Lung (tissue), 12 donors: Measurements from ENCODE around the gene TMEM62. TPM values are rescaled to one million over a fixed set of nuclear protein-coding genes. Genes with fewer than 3 reads are reported as not detected.
"Not testable (repeated sequence)": the region's sequence is repeated elsewhere in the genome, so short reads cannot be mapped to it uniquely, and the experiment has no call there.

ENCODE experiments used
- ATAC-seq: fragments of 200-7000 bp; cut with Tn5 transposase; one replicate; pipeline ENCODE4 v1.9.1; 2020; ENCODE audit warnings: moderate number of reproducible peaks; ENCODE audit not compliant: insufficient read depth, low FRiP score
- DNase-seq, 3 donors: peaks; one replicate each; pipeline ENCODE4 v3.0.0-alpha.2; 2013 to 2017
- H3K27ac ChIP-seq, 2 donors: one replicate each; pipeline ENCODE4 v1.5.1; 2013; ENCODE audit warnings: mild to moderate bottlenecking in 2 of 2, moderate library complexity in 2 of 2, control low read depth in 1 of 2, inconsistent platforms in 1 of 2, low read depth in 1 of 2, low read length in 1 of 2
- H3K27me3 ChIP-seq, 3 donors: one replicate each; pipeline ENCODE4 v1.5.1; 2013; ENCODE audit warnings: low read length in 2 of 3; ENCODE audit not compliant: control insufficient read depth in 3 of 3, insufficient read depth in 3 of 3
- H3K36me3 ChIP-seq, 4 donors: one replicate each; pipeline ENCODE4 v1.5.1; 2013; ENCODE audit warnings: low read length in 4 of 4, mild to moderate bottlenecking in 1 of 4, moderate library complexity in 1 of 4; ENCODE audit not compliant: control insufficient read depth in 4 of 4, insufficient read depth in 4 of 4
- H3K4me1 ChIP-seq, 5 donors: one replicate each; pipeline ENCODE4 v1.5.1; 2013; ENCODE audit warnings: low read length in 5 of 5, mild to moderate bottlenecking in 2 of 5, moderate library complexity in 1 of 5; ENCODE audit not compliant: control insufficient read depth in 5 of 5, insufficient read depth in 5 of 5
- H3K4me3 ChIP-seq: one replicate; pipeline ENCODE4 v1.5.1; 2013; ENCODE audit warnings: mild to moderate bottlenecking, control low read depth, moderate library complexity
- H3K9ac ChIP-seq, 2 donors: one replicate each; pipeline ENCODE4 v1.5.1; 2013; ENCODE audit warnings: low read length in 2 of 2, control low read depth in 1 of 2; ENCODE audit not compliant: insufficient read depth in 1 of 2
- H3K9me3 ChIP-seq, 4 donors: one replicate each; pipeline ENCODE4 v1.5.1; 2013; ENCODE audit warnings: low read length in 3 of 4, mild to moderate bottlenecking in 1 of 4, moderate library complexity in 1 of 4; ENCODE audit not compliant: control insufficient read depth in 4 of 4, insufficient read depth in 3 of 4
- CTCF ChIP-seq: IDR thresholded peaks from 2 replicates; pipeline ENCODE4 v1.5.1; 2012; ENCODE audit warnings: mild to moderate bottlenecking; ENCODE audit errors: control extremely low read depth, extremely low read depth
- WGBS, 2 donors: extraction: QIAGEN DNeasy Blood & Tissue Kit; methylation state at CpG; one replicate each; pipeline ENCODE4 v1.1.7; 2013; 5-methylcytosine and 5-hydroxymethylcytosine counted together
- polyA plus RNA-seq, 2 donors: library from polyadenylated mRNA; stranded (reverse); fragments of 200-250 nt; gene quantifications; one replicate each; pipeline ENCODE4 v1.2.1, GENCODE V29; 2013
- total RNA-seq, 2 donors: library from RNA; depleted of rRNA in 1 of 2; stranded (reverse); fragments of >200 nt in 1 of 2; gene quantifications; one replicate each; pipeline ENCODE4 v1.2.1, GENCODE V29; 2014 to 2021
- donor health status: control.
- donor health status: control.
- donor health status: Bipolar disorder and iron deficiency.
- donor health status: healthy.
- donor health status: DM: yes; HTN: yes; CAD: no.

The TMEM62 gene
- total and polyA plus RNA-seq, 4 donors, result 15.1 to 25.7 (median 21.6) TPM

DNA sequence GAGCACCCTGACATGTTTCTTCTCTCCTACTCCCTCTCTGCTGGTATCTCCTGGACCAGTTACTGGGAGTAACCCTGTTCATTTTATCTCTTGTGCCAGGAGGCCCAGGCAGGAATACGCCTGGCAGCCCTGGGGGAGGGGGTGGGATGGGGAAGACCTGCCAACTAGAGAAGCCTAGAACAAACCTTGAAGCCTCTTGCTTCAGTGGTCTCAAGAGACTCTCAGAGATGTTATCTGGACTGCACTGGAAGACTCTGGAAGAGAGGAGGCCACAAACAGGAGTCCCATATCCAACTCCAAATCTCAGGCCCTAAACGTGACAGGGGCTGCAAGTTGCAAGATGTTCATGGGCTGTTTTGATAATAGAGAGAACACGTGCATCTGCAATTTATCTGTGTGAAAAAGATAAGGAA, 87.6 kb downstream of the TMEM62 start, which contains the start of gene EPB42:
EPB42 (minus strand) TSS at position 28 of the 413 bp plus-strand sequence. CDS start 193 bp downstream, outside the sequence.
- DNase-seq, result no peak
- no peak within 1 kb of the TSS for H3K4me3 ChIP-seq
- TF ChIP-seq CTCF, result no peak
- no peaks in the 10 kb centered on the region for H3K9me3 ChIP-seq
- H3K27me3 ChIP-seq, result no peaks in the 10 kb centered on the region
- WGBS, 2 donors, result 65 to 70% methylated on average over 3 of the region's 3 CpGs
- ATAC-seq, result no peak
- H3K9ac ChIP-seq, result no peak within 1 kb of the TSS
- H3K36me3 ChIP-seq, result no peaks in the 10 kb centered on the region
- H3K27ac ChIP-seq, result no peak within 1 kb of the TSS
- no peaks in the 10 kb centered on the region for H3K4me1 ChIP-seq

GRCh38 chr15:43221422-43221821, 88.0 kb downstream of the TMEM62 start:
- WGBS, 2 donors, result 75 to 77% methylated on average over 1 of the region's 1 CpG

DNA sequence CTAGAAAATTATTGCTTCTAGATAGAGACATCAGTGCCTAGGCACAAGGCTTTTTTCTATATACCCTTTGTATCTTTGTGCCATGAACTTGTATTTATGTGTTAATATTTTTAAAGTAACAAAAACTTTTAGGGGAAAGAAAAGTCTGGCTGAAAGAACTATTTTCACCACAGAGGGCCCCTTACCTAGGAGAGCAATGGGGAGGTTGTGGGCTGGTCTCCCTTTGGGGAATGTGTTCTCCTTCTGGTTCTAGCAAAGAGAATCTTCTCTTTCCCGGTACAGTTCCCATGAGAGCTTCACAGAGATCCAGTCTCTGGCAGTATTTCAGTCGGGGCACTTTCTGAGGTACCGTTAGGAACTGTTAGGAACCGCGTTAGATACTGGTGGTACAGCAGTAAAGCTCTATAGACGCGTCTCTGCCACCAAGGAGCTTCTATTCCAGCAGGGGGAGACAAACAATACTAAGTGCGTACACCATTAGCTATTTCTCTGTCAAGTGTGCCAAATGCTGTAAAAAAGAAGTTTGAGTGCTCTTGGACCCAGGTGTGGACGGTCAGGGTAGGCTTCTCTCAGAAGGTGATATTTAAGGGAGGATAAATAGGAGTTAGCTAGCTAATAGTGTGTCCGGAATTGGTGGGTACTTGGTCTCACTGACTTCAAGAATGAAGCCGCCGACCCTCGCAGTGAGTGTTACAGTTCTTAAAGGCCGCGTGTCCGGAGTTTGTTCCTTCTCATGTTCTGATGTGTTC, 92.0 kb downstream of the TMEM62 start:
- ATAC-seq (peak; percentile 69), DNase-seq (peak; percentile 26 to 69 (median 57))
- Histone ChIP-seq H3K27me3 (no peaks in the 10 kb centered on the region), H3K4me3 (no peak overlapping the region), H3K9ac (no peak overlapping the region), H3K4me1 (no peaks in the 10 kb centered on the region), H3K27ac (no peak overlapping the region), H3K9me3 (no peaks in the 10 kb centered on the region), H3K36me3 (no peaks in the 10 kb centered on the region)
- WGBS, 2 donors, result 44 to 50% methylated on average over 16 of the region's 16 CpGs
- peak; percentile 42 for TF ChIP-seq CTCF

More at GRCh38 chr15:43221422-43221821, 88.0 kb downstream of the TMEM62 start:
- Histone ChIP-seq H3K9ac (no peak overlapping the region), H3K9me3 (no peaks in the 10 kb centered on the region), H3K27me3 (no peaks in the 10 kb centered on the region), H3K36me3 (no peaks in the 10 kb centered on the region), H3K27ac (no peak overlapping the region), H3K4me3 (no peak overlapping the region), H3K4me1 (no peaks in the 10 kb centered on the region)
- no peak for TF ChIP-seq CTCF
- ATAC-seq, result no peak
- no peak for DNase-seq

GRCh38 chr15:43225950-43226255, 92.5 kb downstream of the TMEM62 start:
- not testable (repeated sequence) for H3K36me3 ChIP-seq, H3K27me3 ChIP-seq, H3K9me3 ChIP-seq, H3K4me3 ChIP-seq, H3K27ac ChIP-seq, H3K9ac ChIP-seq, H3K4me1 ChIP-seq, ATAC-seq, DNase-seq
- WGBS, 2 donors, result 76 to 87% methylated on average over 12 of the region's 12 CpGs
